ENCODE results near the gene ATP5F1C.
A peak's percentile ranks its signal among the peaks of the same experiment; 100 is the strongest.
"Not testable (repeated sequence)": the region's sequence is repeated elsewhere in the genome, so short reads cannot be mapped to it uniquely, and the experiment has no call there.

ATP5F1C gene

DNA sequence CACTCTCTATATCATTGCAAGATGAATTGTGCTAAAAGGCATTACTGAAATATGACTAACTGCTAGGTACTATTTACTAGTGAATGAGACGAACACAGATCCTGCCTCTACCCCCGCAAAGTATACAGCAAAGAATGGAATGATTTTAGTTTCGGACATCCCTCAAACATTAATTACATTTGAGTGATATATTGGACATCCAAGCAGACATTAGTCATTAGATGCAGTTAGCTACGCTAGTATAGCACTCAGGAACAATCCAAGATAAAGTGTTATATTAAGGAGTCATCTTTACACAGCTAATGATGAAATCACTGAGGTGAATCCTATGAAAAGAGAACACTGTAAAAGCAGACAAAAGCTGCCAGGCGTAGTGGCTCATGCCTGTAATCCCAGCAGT is 23.0 kb downstream of the ATP5F1C start:
- Histone ChIP-seq H3K27ac (no peak overlapping the region), H3K9me3 (ENCODE audit: severe bottlenecking) (no peaks in the 10 kb centered on the region), H3K27me3 (ENCODE audit: insufficient read depth, low read depth, severe bottlenecking) (no peaks in the 10 kb centered on the region), H3K4me3 (ENCODE audit: low read depth, low read length) (no peak overlapping the region), H3K36me3 (peaks cover 3% of the 10 kb centered on the region; the same call in 1 of the 2 replicates)
- no peak for DNase-seq
- TF ChIP-seq, protein P1, sequence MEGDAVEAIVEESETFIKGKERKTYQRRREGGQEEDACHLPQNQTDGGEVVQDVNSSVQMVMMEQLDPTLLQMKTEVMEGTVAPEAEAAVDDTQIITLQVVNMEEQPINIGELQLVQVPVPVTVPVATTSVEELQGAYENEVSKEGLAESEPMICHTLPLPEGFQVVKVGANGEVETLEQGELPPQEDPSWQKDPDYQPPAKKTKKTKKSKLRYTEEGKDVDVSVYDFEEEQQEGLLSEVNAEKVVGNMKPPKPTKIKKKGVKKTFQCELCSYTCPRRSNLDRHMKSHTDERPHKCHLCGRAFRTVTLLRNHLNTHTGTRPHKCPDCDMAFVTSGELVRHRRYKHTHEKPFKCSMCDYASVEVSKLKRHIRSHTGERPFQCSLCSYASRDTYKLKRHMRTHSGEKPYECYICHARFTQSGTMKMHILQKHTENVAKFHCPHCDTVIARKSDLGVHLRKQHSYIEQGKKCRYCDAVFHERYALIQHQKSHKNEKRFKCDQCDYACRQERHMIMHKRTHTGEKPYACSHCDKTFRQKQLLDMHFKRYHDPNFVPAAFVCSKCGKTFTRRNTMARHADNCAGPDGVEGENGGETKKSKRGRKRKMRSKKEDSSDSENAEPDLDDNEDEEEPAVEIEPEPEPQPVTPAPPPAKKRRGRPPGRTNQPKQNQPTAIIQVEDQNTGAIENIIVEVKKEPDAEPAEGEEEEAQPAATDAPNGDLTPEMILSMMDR (IDR thresholded peaks at IDR 0.05; ENCODE audit: low read depth, low read length): no peak

DNA sequence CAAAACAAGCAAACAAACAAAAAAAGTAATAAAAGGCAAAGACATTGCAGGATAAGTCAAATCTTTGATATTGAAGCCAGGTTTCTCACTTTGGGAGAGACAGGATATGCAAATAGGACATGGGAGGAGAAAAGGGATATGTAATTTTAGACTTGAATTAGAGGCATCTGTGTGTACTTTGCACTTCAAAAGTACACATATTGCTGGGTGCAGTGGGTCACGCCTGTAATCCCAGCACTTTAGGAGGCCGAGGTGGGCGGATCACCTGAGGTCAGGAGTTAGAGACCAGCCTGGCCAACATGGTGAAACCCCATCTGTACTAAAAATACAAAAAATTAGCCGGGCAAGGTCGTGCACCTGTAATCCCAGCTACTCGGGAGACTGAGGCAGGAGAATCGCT is 23.8 kb downstream of the ATP5F1C start:
- not testable (repeated sequence) for H3K4me3 ChIP-seq (ENCODE audit: low read depth, low read length); H3K36me3 ChIP-seq; H3K27me3 ChIP-seq (ENCODE audit: insufficient read depth, low read depth, severe bottlenecking); H3K27ac ChIP-seq; DNase-seq; H3K9me3 ChIP-seq (ENCODE audit: severe bottlenecking)

GRCh38 chr10:7813481-7813880 is 25.5 kb downstream of the ATP5F1C start:
- DNase-seq: peak; percentile 27
- TF ChIP-seq, protein P1 (IDR thresholded peaks at IDR 0.05; ENCODE audit: low read depth, low read length): no peak
- Histone ChIP-seq H3K9me3 (ENCODE audit: severe bottlenecking) (no peaks in the 10 kb centered on the region), H3K4me3 (ENCODE audit: low read depth, low read length) (no peak overlapping the region), H3K27ac (no peak overlapping the region), H3K36me3 (0 out of 2 replicates have a peak, but pooled peaks cover 1% of the 10 kb centered on the region), H3K27me3 (ENCODE audit: insufficient read depth, low read depth, severe bottlenecking) (no peaks in the 10 kb centered on the region)

GRCh38 chr10:7817576-7817975 is 29.6 kb downstream of the ATP5F1C start:
- no peak for DNase-seq
- Histone ChIP-seq H3K9me3 (ENCODE audit: severe bottlenecking) (no peaks in the 10 kb centered on the region), H3K27ac (no peak overlapping the region), H3K4me3 (ENCODE audit: low read depth, low read length) (peak overlapping the region; percentile 84), H3K27me3 (ENCODE audit: insufficient read depth, low read depth, severe bottlenecking) (no peaks in the 10 kb centered on the region), H3K36me3 (0 out of 2 replicates have a peak, but pooled peaks cover 2% of the 10 kb centered on the region)
- TF ChIP-seq, protein P1 (IDR thresholded peaks at IDR 0.05; ENCODE audit: low read depth, low read length): no peak

DNA sequence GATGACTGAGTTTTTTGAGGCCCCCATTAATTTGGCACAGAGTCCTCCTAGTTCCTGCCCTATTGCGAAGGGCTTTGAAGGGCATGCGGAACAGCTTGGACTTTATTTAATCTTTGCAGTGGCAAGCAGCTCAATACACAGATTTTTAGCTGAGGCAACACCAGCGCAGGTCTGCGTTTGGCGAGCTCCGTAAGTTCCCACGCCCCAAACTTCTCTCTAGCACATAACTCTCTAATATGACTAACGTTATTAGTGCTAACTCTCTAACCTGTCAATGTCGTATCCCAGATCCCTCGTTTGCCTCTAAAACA is 30.0 kb downstream of the ATP5F1C start:
- TF ChIP-seq, protein P1 (IDR thresholded peaks at IDR 0.05; ENCODE audit: low read depth, low read length): no peak
- 0 out of 2 replicates have a peak, but pooled peaks cover 2% of the 10 kb centered on the region for H3K36me3 ChIP-seq
- H3K4me3 ChIP-seq (ENCODE audit: low read depth, low read length): peak overlapping the region; percentile 84
- DNase-seq: no peak
- no peaks in the 10 kb centered on the region for H3K9me3 ChIP-seq (ENCODE audit: severe bottlenecking)
- H3K27me3 ChIP-seq (ENCODE audit: insufficient read depth, low read depth, severe bottlenecking): no peaks in the 10 kb centered on the region
- H3K27ac ChIP-seq: no peak overlapping the region

- Histone ChIP-seq H3K9me3 (ENCODE audit: severe bottlenecking) (no peaks in the 10 kb centered on the region), H3K4me3 (ENCODE audit: low read depth, low read length) (peak within 1 kb of the TSS; percentile 84), H3K36me3 (0 out of 2 replicates have a peak, but pooled peaks cover 2% of the 10 kb centered on the region), H3K27me3 (ENCODE audit: insufficient read depth, low read depth, severe bottlenecking) (no peaks in the 10 kb centered on the region), H3K27ac (peak within 1 kb of the TSS; percentile 80)
- TF ChIP-seq, protein P1 (IDR thresholded peaks at IDR 0.05; ENCODE audit: low read depth, low read length): no peak
- peak; percentile 77 for DNase-seq
These were observed 30.5 kb downstream of the ATP5F1C start, which contains the start of gene TAF3 for GRCh38 chr10:7818295-7819120. TSS of gene TAF3 (plus strand) at chr10:7818505. CDS start at chr10:7818710, 205 bp downstream.
